Neural crest cell (in vitro differentiated cells): ENCODE results near the gene CLPTM1L. TPM values are rescaled to one million over a fixed set of nuclear protein-coding genes. Genes with fewer than 3 reads are reported as not detected.

Experiments
- DNase-seq: peaks from one replicate; pipeline ENCODE4 v3.0.0; 2021; ENCODE audit warnings: low read depth, mixed read lengths, low spot score
- H3K27ac Mint-ChIP-seq: one replicate; pipeline ENCODE4 v1.8.0; 2021; ENCODE audit warnings: mild to moderate bottlenecking, mixed read lengths; ENCODE audit not compliant: unreplicated experiment
- H3K27me3 Mint-ChIP-seq: 2 replicates; pipeline ENCODE4 v1.8.0; 2021; ENCODE audit warnings: low read depth, mild to moderate bottlenecking, mixed read lengths
- H3K36me3 Mint-ChIP-seq: 2 replicates; pipeline ENCODE4 v1.8.0; 2021; ENCODE audit warnings: low read depth, mild to moderate bottlenecking, mixed read lengths
- H3K4me1 Mint-ChIP-seq: 2 replicates; pipeline ENCODE4 v1.8.0; 2021; ENCODE audit warnings: mixed read lengths
- H3K4me3 Mint-ChIP-seq: one replicate; pipeline ENCODE4 v1.8.0; 2021; ENCODE audit warnings: mild to moderate bottlenecking, mixed read lengths
- H3K9me3 Mint-ChIP-seq: 2 replicates; pipeline ENCODE4 v1.8.0; 2021; ENCODE audit warnings: mixed read lengths
- total RNA-seq: library from RNA; stranded (reverse); gene quantifications from 2 replicates; pipeline ENCODE4 v1.2.1, GENCODE V29; 2021
- TF ChIP-seq, protein P1 (sequence below): fragments of 200-600 bp; sonication (generic); conservative IDR thresholded peaks from 2 replicates; pipeline ENCODE4 v1.5.0; 2021; ENCODE audit warnings: antibody characterized with exemption, mild to moderate bottlenecking

Gene CLPTM1L
- total RNA-seq, 1 donor from 2014 or later = 103 TPM

DNA sequence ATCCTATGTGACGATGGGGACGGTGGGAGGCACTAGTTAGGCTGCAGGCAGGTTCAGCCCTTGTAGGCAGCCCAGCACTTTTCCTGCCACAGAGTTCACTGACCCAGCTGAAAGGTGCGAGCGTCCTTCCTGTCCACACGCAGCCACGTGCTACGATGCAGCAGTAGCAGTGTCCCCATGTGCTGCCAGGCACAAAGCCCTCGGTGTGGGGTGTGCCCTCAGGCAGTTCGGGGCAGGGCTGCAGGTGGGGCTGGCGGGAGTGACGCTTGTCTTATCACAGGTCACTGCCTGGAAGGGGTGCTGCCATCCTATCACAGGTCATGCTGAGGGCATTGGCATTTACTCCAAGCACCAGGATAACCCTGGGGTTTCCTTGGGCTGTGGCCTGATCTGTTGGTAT, 46.8 kb upstream of the CLPTM1L start:
- no peak for DNase-seq
- Mint-ChIP-seq H3K27ac (no peak overlapping the region), H3K27me3 (peaks cover 65% of the 10 kb centered on the region), H3K9me3 (peaks cover 8% of the 10 kb centered on the region), H3K4me3 (no peak overlapping the region), H3K4me1 (peaks cover 4% of the 10 kb centered on the region), H3K36me3 (no peaks in the 10 kb centered on the region)
- TF ChIP-seq, protein P1, sequence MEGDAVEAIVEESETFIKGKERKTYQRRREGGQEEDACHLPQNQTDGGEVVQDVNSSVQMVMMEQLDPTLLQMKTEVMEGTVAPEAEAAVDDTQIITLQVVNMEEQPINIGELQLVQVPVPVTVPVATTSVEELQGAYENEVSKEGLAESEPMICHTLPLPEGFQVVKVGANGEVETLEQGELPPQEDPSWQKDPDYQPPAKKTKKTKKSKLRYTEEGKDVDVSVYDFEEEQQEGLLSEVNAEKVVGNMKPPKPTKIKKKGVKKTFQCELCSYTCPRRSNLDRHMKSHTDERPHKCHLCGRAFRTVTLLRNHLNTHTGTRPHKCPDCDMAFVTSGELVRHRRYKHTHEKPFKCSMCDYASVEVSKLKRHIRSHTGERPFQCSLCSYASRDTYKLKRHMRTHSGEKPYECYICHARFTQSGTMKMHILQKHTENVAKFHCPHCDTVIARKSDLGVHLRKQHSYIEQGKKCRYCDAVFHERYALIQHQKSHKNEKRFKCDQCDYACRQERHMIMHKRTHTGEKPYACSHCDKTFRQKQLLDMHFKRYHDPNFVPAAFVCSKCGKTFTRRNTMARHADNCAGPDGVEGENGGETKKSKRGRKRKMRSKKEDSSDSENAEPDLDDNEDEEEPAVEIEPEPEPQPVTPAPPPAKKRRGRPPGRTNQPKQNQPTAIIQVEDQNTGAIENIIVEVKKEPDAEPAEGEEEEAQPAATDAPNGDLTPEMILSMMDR = no peak

DNA sequence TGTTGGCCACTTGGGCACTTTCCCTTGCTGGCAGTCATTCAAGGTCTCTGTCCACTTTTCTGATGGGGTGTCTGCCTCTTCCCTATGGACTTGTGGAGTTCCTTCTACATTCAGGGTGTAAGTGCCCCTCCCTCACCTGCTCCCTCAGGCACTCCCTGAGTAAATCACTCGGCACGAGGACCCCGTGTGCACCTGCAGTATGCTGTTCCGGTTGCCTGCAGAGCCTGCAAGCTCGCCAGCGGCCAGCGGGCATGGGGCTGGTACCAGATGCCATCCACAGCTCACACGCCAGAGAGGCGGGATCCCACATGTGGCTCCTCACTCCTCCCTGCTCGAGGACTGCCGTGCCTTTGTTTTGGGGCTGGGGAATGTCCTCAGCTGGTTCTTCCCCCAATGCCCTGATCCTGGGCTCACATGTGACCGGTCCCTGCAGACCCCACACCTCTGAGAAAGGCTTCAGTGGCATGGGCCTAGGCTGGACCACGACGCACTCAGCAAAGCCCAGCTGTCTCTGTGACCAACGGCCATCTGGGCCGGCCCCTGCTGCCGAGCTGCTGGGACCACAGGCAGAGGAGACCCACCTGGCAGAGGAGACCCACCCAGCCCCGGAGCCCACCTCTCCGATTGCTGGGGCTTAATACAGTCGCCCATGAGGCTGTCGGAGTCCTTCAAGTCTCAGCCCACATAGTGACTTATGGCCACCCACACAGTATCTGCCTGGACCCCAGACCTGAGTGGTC, 46.1 kb upstream of the CLPTM1L start:
- H3K9me3 Mint-ChIP-seq = peaks cover 8% of the 10 kb centered on the region
- no peak overlapping the region for H3K27ac Mint-ChIP-seq
- DNase-seq = no peak
- TF ChIP-seq, protein P1 = no peak
- H3K4me3 Mint-ChIP-seq = no peak overlapping the region
- H3K36me3 Mint-ChIP-seq = no peaks in the 10 kb centered on the region
- peaks cover 65% of the 10 kb centered on the region for H3K27me3 Mint-ChIP-seq
- peaks cover 11% of the 10 kb centered on the region for H3K4me1 Mint-ChIP-seq

DNA sequence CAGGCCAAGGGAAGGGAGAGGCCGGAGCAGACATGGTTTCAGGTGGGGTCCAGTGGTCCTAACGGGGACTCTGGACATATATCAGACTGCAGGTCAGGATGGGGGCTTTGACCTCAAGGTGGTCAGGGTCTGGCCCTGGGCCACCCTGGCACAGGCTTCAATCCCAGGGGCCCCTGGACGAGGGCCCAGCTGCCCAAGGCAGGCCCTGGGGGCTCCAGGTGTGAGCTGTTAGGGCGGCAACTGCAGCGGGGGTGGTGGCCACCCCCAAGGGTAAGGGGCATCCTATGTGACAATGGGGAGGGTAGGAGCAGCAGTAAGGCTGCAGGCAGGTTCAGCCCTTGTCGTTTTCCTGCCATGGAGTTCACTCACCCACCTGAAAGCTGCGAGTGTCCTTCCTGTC, 45.4 kb upstream of the CLPTM1L start:
- no peak for DNase-seq
- TF ChIP-seq, protein P1 = no peak
- Mint-ChIP-seq H3K36me3 (no peaks in the 10 kb centered on the region), H3K27ac (no peak overlapping the region), H3K4me1 (peaks cover 15% of the 10 kb centered on the region), H3K27me3 (peaks cover 64% of the 10 kb centered on the region), H3K9me3 (peaks cover 8% of the 10 kb centered on the region), H3K4me3 (no peak overlapping the region)

DNA sequence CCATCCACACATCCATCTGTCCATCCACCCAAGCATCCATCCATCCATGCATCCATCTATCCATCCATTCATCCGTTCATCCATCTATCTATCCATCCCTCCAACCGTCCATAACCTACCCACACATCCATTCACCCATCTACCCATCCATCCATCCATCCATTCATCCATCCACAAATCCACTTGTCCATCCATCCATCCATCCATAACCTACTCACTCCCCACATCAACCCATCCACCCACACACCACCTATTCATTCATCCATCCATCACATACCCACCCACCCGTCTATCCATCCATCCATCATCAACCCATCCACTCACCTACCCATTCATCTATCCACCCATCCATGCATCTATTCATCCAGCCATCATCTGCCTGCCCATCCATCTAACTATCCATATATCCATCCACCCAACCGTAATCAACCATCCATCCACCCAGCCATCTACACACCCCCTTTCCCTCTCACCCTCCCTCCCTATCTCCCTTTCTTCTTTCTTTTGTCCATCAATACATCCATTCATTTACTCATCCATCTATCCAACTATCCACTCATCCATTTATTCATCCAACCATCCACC, 43.6 kb upstream of the CLPTM1L start:
- H3K9me3 Mint-ChIP-seq = peaks cover 8% of the 10 kb centered on the region
- DNase-seq = no peak
- peaks cover 69% of the 10 kb centered on the region for H3K27me3 Mint-ChIP-seq
- H3K4me3 Mint-ChIP-seq = peak overlapping the region; percentile 35
- H3K4me1 Mint-ChIP-seq = peaks cover 17% of the 10 kb centered on the region
- no peak overlapping the region for H3K27ac Mint-ChIP-seq
- TF ChIP-seq, protein P1 = no peak
- H3K36me3 Mint-ChIP-seq = no peaks in the 10 kb centered on the region

DNA sequence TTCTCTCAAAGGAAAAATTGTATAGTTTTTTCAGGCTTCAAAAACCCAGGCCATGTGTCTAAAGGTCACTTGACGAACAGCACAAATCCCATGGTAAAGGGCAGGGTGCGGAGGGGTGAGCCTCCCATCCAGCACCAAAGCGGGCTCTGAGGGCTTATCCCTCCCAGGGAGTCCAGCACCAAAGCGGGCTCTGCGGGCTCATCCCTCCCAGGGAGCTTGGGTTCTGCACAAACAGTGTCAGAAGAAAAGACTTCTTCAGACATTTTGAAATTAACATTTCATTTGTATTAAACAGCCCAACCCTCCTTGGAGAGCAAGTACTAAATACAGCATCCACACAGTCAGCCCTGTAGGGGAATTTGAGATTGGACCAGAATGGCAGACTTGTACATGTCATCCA, 43.0 kb upstream of the CLPTM1L start:
- peaks cover 70% of the 10 kb centered on the region for H3K27me3 Mint-ChIP-seq
- H3K4me1 Mint-ChIP-seq = peaks cover 17% of the 10 kb centered on the region
- no peak overlapping the region for H3K27ac Mint-ChIP-seq
- TF ChIP-seq, protein P1 = no peak
- H3K9me3 Mint-ChIP-seq = peaks cover 8% of the 10 kb centered on the region
- H3K36me3 Mint-ChIP-seq = no peaks in the 10 kb centered on the region
- no peak for DNase-seq
- H3K4me3 Mint-ChIP-seq = peak overlapping the region; percentile 35
